Mesenchymal stem cell (in vitro differentiated cells and primary cell): ENCODE results near the gene RIPPLY1.

ENCODE experiments used
- DNase-seq: peaks from one replicate; pipeline ENCODE4 v3.0.0-alpha.2; 2013
- H2AFZ ChIP-seq: one replicate; pipeline ENCODE4 v1.6.1; 2013; ENCODE audit warnings: low read depth, mild to moderate bottlenecking, control low read depth, inconsistent platforms, low read length, moderate library complexity
- H2AK5ac ChIP-seq: 2 replicates; pipeline ENCODE4 v1.6.1; 2013; ENCODE audit warnings: low read length, moderate library complexity, mild to moderate bottlenecking, inconsistent platforms; ENCODE audit not compliant: severe bottlenecking
- H2BK120ac ChIP-seq: one replicate; pipeline ENCODE4 v1.6.1; 2013; ENCODE audit warnings: low read depth, mild to moderate bottlenecking, inconsistent platforms, low read length, moderate library complexity
- H2BK12ac ChIP-seq, 2 experiments: one replicate each; pipeline ENCODE4 v1.6.1; 2013; ENCODE audit warnings: inconsistent platforms in 2 of 2, low read length in 2 of 2, mild to moderate bottlenecking in 2 of 2, moderate library complexity in 2 of 2, control low read depth in 1 of 2
- H2BK15ac ChIP-seq: one replicate; pipeline ENCODE4 v1.6.1; 2013; ENCODE audit warnings: mild to moderate bottlenecking, low read depth, inconsistent platforms; ENCODE audit not compliant: poor library complexity, severe bottlenecking
- H2BK5ac ChIP-seq: 2 replicates; pipeline ENCODE4 v1.6.1; 2013; ENCODE audit warnings: low read depth, mild to moderate bottlenecking, low read length, control low read depth, inconsistent platforms; ENCODE audit not compliant: poor library complexity, severe bottlenecking
- H3K14ac ChIP-seq, 2 experiments: one replicate each; pipeline ENCODE4 v1.6.1; 2013; ENCODE audit warnings: inconsistent platforms in 2 of 2, low read length in 2 of 2, control low read depth in 1 of 2, mild to moderate bottlenecking in 1 of 2, moderate library complexity in 1 of 2
- H3K18ac ChIP-seq, 2 experiments: one replicate each; pipeline ENCODE4 v1.6.1; 2013; ENCODE audit warnings: inconsistent platforms in 2 of 2, low read length in 2 of 2, control low read depth in 1 of 2, low read depth in 1 of 2, mild to moderate bottlenecking in 1 of 2
- H3K23ac ChIP-seq, 2 experiments: one replicate each; pipeline ENCODE4 v1.6.1; 2013; ENCODE audit warnings: inconsistent platforms in 2 of 2, low read length in 2 of 2, mild to moderate bottlenecking in 2 of 2, moderate library complexity in 2 of 2, control low read depth in 1 of 2
- H3K27ac ChIP-seq: 2 replicates; pipeline ENCODE4 v1.5.1; 2013; ENCODE audit warnings: mild to moderate bottlenecking, moderate library complexity, low read length, control low read depth, inconsistent platforms; ENCODE audit not compliant: poor library complexity, severe bottlenecking
- H3K27me3 ChIP-seq, 2 experiments: 2 replicates each; pipeline versions ENCODE4 v1.6.1 to v1.7.0; 2013; ENCODE audit warnings: low read length in 2 of 2, mild to moderate bottlenecking in 2 of 2, moderate library complexity in 2 of 2, control low read depth in 1 of 2, inconsistent platforms in 1 of 2; ENCODE audit not compliant: control insufficient read depth in 1 of 2, insufficient read depth in 1 of 2
- H3K36me3 ChIP-seq, 2 experiments: 2 replicates each; pipeline versions ENCODE4 v1.6.1 to v1.7.0; 2013; ENCODE audit warnings: low read length in 2 of 2, control low read depth in 1 of 2, inconsistent platforms in 1 of 2, low read depth in 1 of 2, mild to moderate bottlenecking in 1 of 2; ENCODE audit not compliant: insufficient read depth in 2 of 2, control insufficient read depth in 1 of 2
- H3K4ac ChIP-seq, 2 experiments: one replicate each; pipeline ENCODE4 v1.6.1; 2013; ENCODE audit warnings: inconsistent platforms in 2 of 2, low read length in 2 of 2, mild to moderate bottlenecking in 2 of 2, moderate library complexity in 2 of 2, control low read depth in 1 of 2, low read depth in 1 of 2
- H3K4me1 ChIP-seq: 2 replicates; pipeline ENCODE4 v1.6.1; 2013; ENCODE audit warnings: low read depth, low read length, control low read depth; ENCODE audit not compliant: control insufficient read depth, insufficient read depth
- H3K4me2 ChIP-seq: 2 replicates; pipeline ENCODE4 v1.6.1; 2013; ENCODE audit warnings: low read length, mild to moderate bottlenecking, inconsistent platforms; ENCODE audit not compliant: poor library complexity, severe bottlenecking
- H3K4me3 ChIP-seq, 2 experiments: 2 replicates each; pipeline versions ENCODE4 v1.5.1 to v1.7.0; 2013; ENCODE audit warnings: low read length in 2 of 2, mild to moderate bottlenecking in 2 of 2, control low read depth in 1 of 2, low read depth in 1 of 2; ENCODE audit not compliant: insufficient read depth in 1 of 2
- H3K79me1 ChIP-seq: replicated peaks from 2 replicates; pipeline ENCODE4 v1.6.1; 2013; ENCODE audit warnings: mild to moderate bottlenecking, control low read depth, low read length, inconsistent platforms; ENCODE audit not compliant: poor library complexity, severe bottlenecking
- H3K9ac ChIP-seq: 2 replicates; pipeline ENCODE4 v1.7.0; 2013; ENCODE audit warnings: mild to moderate bottlenecking, low read length, moderate library complexity
- H3K9me3 ChIP-seq: 2 replicates; pipeline ENCODE4 v1.7.0; 2013; ENCODE audit warnings: mild to moderate bottlenecking, low read length; ENCODE audit not compliant: control insufficient read depth
- H4K8ac ChIP-seq: one replicate; pipeline ENCODE4 v1.6.1; 2013; ENCODE audit warnings: inconsistent platforms, mild to moderate bottlenecking, low read length, moderate library complexity
- H4K91ac ChIP-seq: one replicate; pipeline ENCODE4 v1.6.1; 2013; ENCODE audit warnings: mild to moderate bottlenecking, low read length, inconsistent platforms
- WGBS: methylation state at CpG from one replicate; pipeline ENCODE4 v1.1.7; 2013; ENCODE audit warnings: mixed read lengths; 5-methylcytosine and 5-hydroxymethylcytosine counted together

The RIPPLY1 gene

DNA sequence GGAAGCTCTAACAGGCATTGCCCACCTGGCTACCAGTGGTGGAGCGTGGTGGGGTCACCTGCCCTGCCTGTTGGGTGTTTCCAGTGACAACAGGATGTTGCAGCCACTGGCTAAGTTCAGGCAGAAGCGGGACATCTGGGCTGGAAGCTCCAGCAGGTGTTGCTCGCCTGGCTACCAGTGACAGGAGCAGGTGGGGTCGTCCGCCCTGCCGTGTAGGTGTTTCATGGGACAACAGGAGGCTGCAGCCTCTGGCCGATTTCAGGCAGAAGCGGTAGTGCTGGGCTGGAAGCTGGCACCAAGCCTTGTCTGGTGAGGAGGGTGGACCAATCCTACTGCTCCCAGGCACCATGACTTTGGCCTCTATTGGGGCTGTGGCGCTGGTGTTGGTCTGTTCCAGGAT lies 39.4 kb downstream of the RIPPLY1 start:
- no peak overlapping the region for H2BK12ac ChIP-seq
- H4K8ac ChIP-seq, result no peak overlapping the region
- H3K4me2 ChIP-seq, result no peak overlapping the region
- H3K27me3 ChIP-seq, result peaks cover 0 to 9% of the 10 kb centered on the region in 2 experiments
- H2AK5ac ChIP-seq, result no peak overlapping the region
- no peak overlapping the region for H3K4ac ChIP-seq
- no peak overlapping the region for H2BK5ac ChIP-seq
- H3K79me1 ChIP-seq, result no peaks in the 10 kb centered on the region
- H2BK15ac ChIP-seq, result no peak overlapping the region
- peaks cover 9% of the 10 kb centered on the region for H3K9me3 ChIP-seq
- no peak overlapping the region for H3K4me3 ChIP-seq
- H3K9ac ChIP-seq, result no peak overlapping the region
- no peak overlapping the region for H3K18ac ChIP-seq
- H2AFZ ChIP-seq, result no peak overlapping the region
- peaks cover 0 to 13% of the 10 kb centered on the region in 2 experiments for H3K36me3 ChIP-seq
- no peaks in the 10 kb centered on the region for H3K4me1 ChIP-seq
- no peak overlapping the region for H3K14ac ChIP-seq
- no peak overlapping the region for H4K91ac ChIP-seq
- 95% methylated on average over 9 of the region's 9 CpGs for WGBS
- H2BK120ac ChIP-seq, result no peak overlapping the region
- no peak overlapping the region for H3K27ac ChIP-seq
- no peak for DNase-seq
- H3K23ac ChIP-seq, result no peak overlapping the region

DNA sequence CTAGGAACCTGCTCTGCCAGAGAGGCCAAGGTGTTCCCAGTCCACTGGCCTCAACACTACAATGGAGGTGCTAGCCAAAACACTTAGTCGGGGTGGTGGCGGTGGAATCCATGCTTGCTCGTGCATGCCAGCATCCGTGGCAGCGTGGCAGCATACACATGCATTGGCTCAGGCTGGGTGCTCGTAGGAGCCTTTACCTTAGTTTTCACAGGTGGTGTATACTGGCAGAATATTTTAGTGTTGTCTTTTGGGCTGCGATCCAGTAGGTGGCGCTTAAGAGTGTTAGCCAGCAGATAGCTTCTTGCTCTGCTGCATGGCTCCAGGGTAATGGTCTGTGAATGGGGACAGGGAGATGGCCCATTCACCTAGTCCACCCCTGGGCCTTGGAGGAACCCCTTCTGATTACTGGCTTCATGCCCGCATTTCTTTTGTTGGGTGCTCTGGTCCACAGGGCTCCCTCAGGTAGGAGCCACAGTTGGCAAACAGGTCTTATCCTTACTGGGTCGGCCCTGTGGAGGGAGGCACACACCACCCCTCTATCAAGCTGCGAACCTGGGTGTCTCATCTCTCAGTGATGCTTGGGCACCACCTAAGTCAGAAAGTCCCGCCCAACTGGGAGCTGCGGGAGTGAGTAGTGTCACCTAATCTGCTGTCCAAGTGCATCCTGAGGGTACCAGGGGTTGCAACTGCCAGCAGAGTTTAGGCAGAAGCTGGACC lies 40.0 kb downstream of the RIPPLY1 start:
- H2AK5ac ChIP-seq, result no peak overlapping the region
- H2BK15ac ChIP-seq, result no peak overlapping the region
- H3K27ac ChIP-seq, result no peak overlapping the region
- H2BK5ac ChIP-seq, result no peak overlapping the region
- no peak overlapping the region for H3K23ac ChIP-seq
- H3K4me3 ChIP-seq, result no peak overlapping the region
- no peaks in the 10 kb centered on the region for H3K4me1 ChIP-seq
- 51% methylated on average over 13 of the region's 13 CpGs for WGBS
- H3K36me3 ChIP-seq, result peaks cover 0 to 13% of the 10 kb centered on the region in 2 experiments
- H4K91ac ChIP-seq, result no peak overlapping the region
- peaks cover 11% of the 10 kb centered on the region for H3K9me3 ChIP-seq
- DNase-seq, result no peak
- no peak overlapping the region for H2AFZ ChIP-seq
- peaks cover 0 to 9% of the 10 kb centered on the region in 2 experiments for H3K27me3 ChIP-seq
- H3K4me2 ChIP-seq, result no peak overlapping the region
- H2BK12ac ChIP-seq, result no peak overlapping the region
- no peak overlapping the region for H3K18ac ChIP-seq
- no peak overlapping the region for H2BK120ac ChIP-seq
- no peaks in the 10 kb centered on the region for H3K79me1 ChIP-seq
- no peak overlapping the region for H4K8ac ChIP-seq
- H3K4ac ChIP-seq, result no peak overlapping the region
- H3K14ac ChIP-seq, result no peak overlapping the region
- H3K9ac ChIP-seq, result no peak overlapping the region
